Coronary artery (tissue), 2 donors: ENCODE data around the gene IGIP.
"Not testable (repeated sequence)": the region's sequence is repeated elsewhere in the genome, so short reads cannot be mapped to it uniquely, and the experiment has no call there.

Experiments used
- DNase-seq: peaks from one replicate; pipeline ENCODE4 v3.0.0-alpha.2; 2017; ENCODE audit warnings: low spot score
- H3K27ac ChIP-seq, 2 donors: fragments of 200-600 bp; sonication (generic); one replicate each; pipeline ENCODE4 v1.5.1; 2016 to 2019
- H3K4me3 ChIP-seq: fragments of 200-600 bp; sonication (generic); 2 replicates; pipeline ENCODE4 v1.5.1; 2016; ENCODE audit warnings: mild to moderate bottlenecking, moderate library complexity
- CTCF ChIP-seq: fragments of 200-600 bp; sonication (generic); IDR thresholded peaks from one replicate; pipeline ENCODE4 v1.5.1; 2019; ENCODE audit warnings: antibody characterized with exemption

The IGIP gene

GRCh38 chr5:140153255-140153654 lies 27.5 kb downstream of the IGIP start:
- H3K27ac ChIP-seq, result no peak overlapping the region
- no peak for DNase-seq
- H3K4me3 ChIP-seq, result no peak overlapping the region
- TF ChIP-seq CTCF, result no peak

- no peak for TF ChIP-seq CTCF
- Histone ChIP-seq H3K27ac (no peak overlapping the region), H3K4me3 (no peak overlapping the region)
- DNase-seq, result no peak
Measured at GRCh38 chr5:140153905-140154304, 28.2 kb downstream of the IGIP start.

- H3K4me3 ChIP-seq, DNase-seq, H3K27ac ChIP-seq: not testable (repeated sequence)
Measured at GRCh38 chr5:140154710-140155381, 29.1 kb downstream of the IGIP start.

GRCh38 chr5:140157032-140157781 lies 31.5 kb downstream of the IGIP start:
- Histone ChIP-seq H3K4me3 (peak overlapping the region; percentile 73), H3K27ac (peak overlapping the region in 1 of 2 donors; percentile 61)
- TF ChIP-seq CTCF, result peak; percentile 83
- DNase-seq, result peak; percentile 88

- H3K4me3 ChIP-seq, result no peak overlapping the region
- TF ChIP-seq CTCF, result no peak
- no peak overlapping the region for H3K27ac ChIP-seq
- no peak for DNase-seq
Measured at GRCh38 chr5:140159014-140159927, 33.5 kb downstream of the IGIP start.

- no peak for TF ChIP-seq CTCF
- Histone ChIP-seq H3K27ac (no peak overlapping the region), H3K4me3 (no peak overlapping the region)
- DNase-seq, result no peak
Measured at GRCh38 chr5:140162275-140162674, 36.5 kb downstream of the IGIP start.

GRCh38 chr5:140162781-140163180 lies 37.0 kb downstream of the IGIP start:
- no peak for TF ChIP-seq CTCF
- no peak for DNase-seq
- Histone ChIP-seq H3K27ac (no peak overlapping the region), H3K4me3 (no peak overlapping the region)
